K562 (cell line): Measurements from ENCODE around the gene SYT6. TPM values are rescaled to one million over a fixed set of nuclear protein-coding genes. Genes with fewer than 3 reads are reported as not detected.

Experiments used
- ATAC-seq: fragments of 200-7000 bp; cut with Tn5 transposase; 3 replicates; pipeline ENCODE4 v1.9.1; 2020; ENCODE audit warnings: moderate library complexity
- BruUV-seq: library from RNA; stranded (reverse); fragments of 400-500 nt; replicated peaks from 2 replicates; lab custom pipeline; 2021; lab: Mats Ljungman, UMichigan
- CTCF ChIA-PET: fragments of 300-600 bp; formaldehyde crosslinking; extraction: SDS; loops from one replicate; lab custom pipeline; 2021; ENCODE audit warnings: low intra/inter-chr PET ratio; lab: Yijun Ruan, JAX
- POLR2A ChIA-PET: fragments of 300-600, 350-650 bp; sonication (Branson Sonifier 250); formaldehyde crosslinking; extraction: SDS; loops from one replicate; lab custom pipeline; 2021; ENCODE audit warnings: antibody characterized with exemption, inconsistent platforms; lab: Yijun Ruan, JAX
- DNase-seq, 4 experiments: peaks; one replicate each; pipeline versions ENCODE4 v3.0.0 to v3.0.0-alpha.2; 2011 to 2018; ENCODE audit warnings: low spot score in 3 of 4, mixed read lengths in 3 of 4; ENCODE audit errors: extremely low read depth in 1 of 4
- FAIRE-seq: peaks from 2 replicates; lab custom pipeline; 2011; peaks lifted over from hg19 to GRCh38; lab: Jason Lieb, UNC
- H2AFZ ChIP-seq: 2 replicates; pipeline ENCODE4 v1.6.0; 2011; ENCODE audit warnings: low read depth, low read length, control low read depth, inconsistent platforms
- H3K27ac ChIP-seq: fragments of 200-600 bp; 3 replicates; pipeline ENCODE4 v1.8.0; 2011; ENCODE audit warnings: low read depth, mild to moderate bottlenecking, control low read depth, inconsistent platforms, low read length, moderate library complexity, mixed read lengths; ENCODE audit errors: extremely low read depth
- H3K27me3 ChIP-seq, 2 experiments: fragments of 300-600 bp in 1 of 2; 2 replicates in 1 of 2; 3 replicates in 1 of 2; pipeline versions ENCODE4 v1.6.0 to v1.8.0; 2011; ENCODE audit warnings: inconsistent platforms in 2 of 2, low read length in 2 of 2, mild to moderate bottlenecking in 1 of 2, mixed read lengths in 1 of 2, moderate library complexity in 1 of 2; ENCODE audit not compliant: control insufficient read depth in 2 of 2, insufficient read depth in 2 of 2
- H3K36me3 ChIP-seq: fragments of 300-600 bp; 3 replicates; pipeline ENCODE4 v1.8.0; 2011; ENCODE audit warnings: mild to moderate bottlenecking, low read length, inconsistent platforms; ENCODE audit not compliant: control insufficient read depth, insufficient read depth
- H3K4me1 ChIP-seq, 2 experiments: fragments of 200-600 bp in 1 of 2; replicated peaks in 1 of 2; 2 replicates in 1 of 2; 3 replicates in 1 of 2; pipeline versions ENCODE4 v1.5.1 to v1.8.0; 2011; ENCODE audit warnings: inconsistent platforms in 2 of 2, low read length in 2 of 2, mild to moderate bottlenecking in 1 of 2, mixed read lengths in 1 of 2, moderate library complexity in 1 of 2; ENCODE audit not compliant: control insufficient read depth in 2 of 2, insufficient read depth in 2 of 2
- H3K4me2 ChIP-seq: 2 replicates; pipeline ENCODE4 v1.6.1; 2011; ENCODE audit warnings: low read length, control low read depth, inconsistent platforms, mixed read lengths; ENCODE audit not compliant: insufficient read depth
- H3K4me3 ChIP-seq: fragments of 200-600 bp; sonication (generic), shearing (Covaris generic); 2 replicates; pipeline ENCODE4 v1.5.1; 2016; ENCODE audit warnings: control low read depth, inconsistent platforms
- H3K79me2 ChIP-seq: fragments of 200-600 bp; 3 replicates; pipeline ENCODE4 v1.8.0; 2011; ENCODE audit warnings: low read length, inconsistent platforms; ENCODE audit not compliant: control insufficient read depth, insufficient read depth
- H3K9ac ChIP-seq, 2 experiments: 2 replicates each; pipeline versions ENCODE4 v1.6.0 to v1.6.1; 2011; ENCODE audit warnings: low read depth in 2 of 2, low read length in 2 of 2, control low read depth in 1 of 2, inconsistent platforms in 1 of 2, mild to moderate bottlenecking in 1 of 2, mixed read lengths in 1 of 2; ENCODE audit not compliant: insufficient read depth in 1 of 2
- H3K9me1 ChIP-seq: one replicate; pipeline ENCODE4 v1.6.0; 2011; ENCODE audit warnings: inconsistent platforms, mild to moderate bottlenecking, low read length, moderate library complexity; ENCODE audit not compliant: control insufficient read depth, insufficient read depth
- H3K9me3 ChIP-seq: replicated peaks from 2 replicates; pipeline ENCODE4 v1.5.1; 2011; ENCODE audit warnings: low read depth, low read length, inconsistent platforms; ENCODE audit not compliant: control insufficient read depth, insufficient read depth
- H4K20me1 ChIP-seq: replicated peaks from 2 replicates; pipeline ENCODE4 v1.6.1; 2011; ENCODE audit warnings: low read length, inconsistent platforms, mixed read lengths; ENCODE audit not compliant: control insufficient read depth, insufficient read depth
- CHD7 ChIP-seq: fragments of 200-600 bp; sonication (generic); IDR thresholded peaks from one replicate; pipeline ENCODE4 v1.6.1; 2012; ENCODE audit warnings: mild to moderate bottlenecking, low read depth, low read length, inconsistent platforms
- EP300 ChIP-seq: IDR thresholded peaks from 2 replicates; pipeline ENCODE4 v1.6.1; 2012; ENCODE audit warnings: low read length, improper control_type of control experiment
- HMG20B ChIP-seq: fragments of 250-450 bp; sonication (Bioruptor Pico); IDR thresholded peaks from 2 replicates; pipeline ENCODE4 v1.5.0; 2021; ENCODE audit warnings: mild to moderate bottlenecking
- HMGN3 ChIP-seq: IDR thresholded peaks from 2 replicates; pipeline ENCODE4 v1.6.1; 2011; ENCODE audit warnings: borderline replicate concordance, low read depth, mild to moderate bottlenecking, mixed read lengths, low read length; ENCODE audit not compliant: insufficient read length; ENCODE audit errors: extremely low read depth
- NFATC3 ChIP-seq: fragments of 450-650 bp; IDR thresholded peaks from 2 replicates; pipeline ENCODE4 v1.6.1; 2017; ENCODE audit warnings: mild to moderate bottlenecking
- NKRF ChIP-seq: fragments of 450-650 bp; IDR thresholded peaks from 2 replicates; pipeline ENCODE4 v1.6.1; 2016; ENCODE audit warnings: borderline replicate concordance
- ZFX ChIP-seq: sonication (generic); formaldehyde crosslinking; IDR thresholded peaks from 2 replicates; pipeline ENCODE4 v1.8.0; 2022; ENCODE audit warnings: mild to moderate bottlenecking, missing genetic modification reagents, moderate library complexity
- ZNF449 ChIP-seq: fragments of 250-450 bp; sonication (Bioruptor Pico); IDR thresholded peaks from 2 replicates; pipeline ENCODE4 v1.8.0; 2022; ENCODE audit warnings: moderate library complexity, mild to moderate bottlenecking, inconsistent platforms
- WGBS: fragments of 100-300 bp; shearing (Covaris generic); methylation state at CpG from one replicate; pipeline ENCODE4 v1.1.6; 2016; ENCODE audit warnings: low coverage, mixed read lengths; ENCODE audit not compliant: insufficient coverage; ENCODE audit errors: missing lambda C conversion rate; 5-methylcytosine and 5-hydroxymethylcytosine counted together
- in situ Hi-C: fragments of 300-500 bp; cut with MboI; formaldehyde crosslinking; loops from 4 replicates; pipeline ENCODE4 v1.15.0; 2018; ENCODE audit warnings: inconsistent platforms, mixed read lengths
- intact Hi-C: fragments of 100-400 bp; cut with micrococcal nuclease; formaldehyde crosslinking; loops from 2 replicates; pipeline ENCODE4 v1.14.2; 2022
- polyA plus RNA-seq, 8 experiments: library from polyadenylated mRNA; depleted of rRNA in 4 of 8; stranded (reverse) in 5 of 8; unstranded in 3 of 8; fragments of >200 nt; fragmentation: Nextera tagmentation in 2 of 8; fragmentation: Illumina TruSeq in 1 of 8; extraction: Ambion mirVana in 2 of 8; extraction: Trizol in 1 of 8; gene quantifications; 2 replicates each; pipeline versions ENCODE4 v1.2.1 to v1.2.3, GENCODE V29; 2011 to 2014; ENCODE audit warnings: inconsistent platforms in 1 of 8, missing spikeins in 1 of 8
- total RNA-seq, 7 experiments: library from RNA; depleted of rRNA in 6 of 7; stranded (reverse); fragments of >200 nt in 6 of 7; fragmentation: Illumina TruSeq in 2 of 7; extraction: Trizol in 2 of 7; gene quantifications; 2 replicates each; pipeline versions ENCODE4 v1.2.1 to v1.2.3, GENCODE V29; 2011 to 2021; ENCODE audit warnings: low replicate concordance in 1 of 7

Gene SYT6
- total and polyA plus RNA-seq, 9 of the 15 experiments (the other 6 are each of a cell fraction or from before 2014, with no cell fraction given) = 0.06 TPM; not detected in 8

GRCh38 chr1:114169509-114169908 lies 15.8 kb upstream of the SYT6 start:
- Histone ChIP-seq H3K4me2 (no peak overlapping the region), H3K4me3 (no peak overlapping the region), H3K27me3 (peaks cover 2 to 35% of the 10 kb centered on the region in 2 experiments; a peak in 4 of 5 replicates), H3K27ac (no peak overlapping the region), H3K9me1 (no peaks in the 10 kb centered on the region), H3K36me3 (no peaks in the 10 kb centered on the region), H3K9me3 (no peaks in the 10 kb centered on the region), H3K4me1 (no peaks in the 10 kb centered on the region), H3K9ac (no peak overlapping the region), H2AFZ (no peak overlapping the region), H3K79me2 (no peaks in the 10 kb centered on the region), H4K20me1 (no peaks in the 10 kb centered on the region)
- in situ Hi-C loops (no loop called here), intact Hi-C loops (no loop called here)
- ChIA-PET CTCF (no interaction called here), POLR2A (no interaction called here)
- 0% methylated on average over 3 of the region's 3 CpGs for WGBS
- ATAC-seq = no peak
- DNase-seq = no peak
- no peak for FAIRE-seq
- BruUV-seq = no TSS peak
- TF ChIP-seq HMGN3 (no peak), EP300 (no peak), NFATC3 (no peak), NKRF (no peak), ZFX (CRISPR knock-in tag) (no peak), CHD7 (no peak), HMG20B (CRISPR knock-in tag) (no peak), ZNF449 (no peak)
